Suprapubic skin (tissue), 4 donors: ENCODE data around the gene EMCN. TPM values are rescaled to one million over a fixed set of nuclear protein-coding genes. Genes with fewer than 3 reads are reported as not detected.

Source experiments
- DNase-seq, 2 donors: peaks; one replicate each; pipeline ENCODE4 v3.0.0-alpha.2; 2019; ENCODE audit warnings: low spot score in 2 of 2
- H3K27ac ChIP-seq: fragments of 200-600 bp; sonication (generic); one replicate; pipeline ENCODE4 v1.5.1; 2019
- H3K27me3 ChIP-seq: fragments of 200-600 bp; sonication (generic); one replicate; pipeline ENCODE4 v1.5.1; 2019
- H3K36me3 ChIP-seq: fragments of 200-600 bp; sonication (generic); one replicate; pipeline ENCODE4 v1.5.1; 2019
- H3K4me1 ChIP-seq: fragments of 200-600 bp; sonication (generic); one replicate; pipeline ENCODE4 v1.5.1; 2019
- H3K4me3 ChIP-seq: fragments of 200-600 bp; sonication (generic); one replicate; pipeline ENCODE4 v1.5.1; 2019; ENCODE audit warnings: mild to moderate bottlenecking
- H3K9me3 ChIP-seq: fragments of 200-600 bp; sonication (generic); one replicate; pipeline ENCODE4 v1.5.1; 2019
- CTCF ChIP-seq, 2 donors: fragments of 200-600 bp in 1 of 2; fragments of 450-650 bp in 1 of 2; sonication (generic) in 1 of 2; IDR thresholded peaks; one replicate each; pipeline ENCODE4 v1.5.1; 2016 to 2019; ENCODE audit warnings: antibody characterized with exemption in 2 of 2, mild to moderate bottlenecking in 1 of 2, moderate library complexity in 1 of 2
- EP300 ChIP-seq: sonication (generic); formaldehyde crosslinking; IDR thresholded peaks from one replicate; pipeline ENCODE4 v1.6.1; 2017; ENCODE audit warnings: antibody characterized with exemption
- POLR2A ChIP-seq, 2 donors: fragments of 450-650 bp; IDR thresholded peaks; one replicate each; pipeline ENCODE4 v1.6.1; 2017; ENCODE audit warnings: antibody characterized with exemption in 2 of 2, mild to moderate bottlenecking in 2 of 2, moderate library complexity in 2 of 2
- POLR2AphosphoS5 ChIP-seq, 3 donors: sonication (generic); formaldehyde crosslinking; IDR thresholded peaks; one replicate each; pipeline ENCODE4 v1.6.1; 2017; ENCODE audit warnings: antibody characterized with exemption in 3 of 3
- WGBS: methylation state at CpG from one replicate; pipeline ENCODE4 v1.1.5; 2018; 5-methylcytosine and 5-hydroxymethylcytosine counted together
- total RNA-seq, 4 donors: library from RNA; depleted of rRNA; stranded (reverse); fragments of >200 nt; gene quantifications; one replicate each; pipeline ENCODE4 v1.1.0, GENCODE V29; 2016

EMCN gene
- total RNA-seq, 4 donors from 2014 or later = 5.3 to 22.7 (median 10.2) TPM

GRCh38 chr4:100424376-100424775 is 93.4 kb downstream of the EMCN start:
- no peak overlapping the region for H3K27ac ChIP-seq
- H3K36me3 ChIP-seq = no peaks in the 10 kb centered on the region
- WGBS = 83% methylated on average over 4 of the region's 4 CpGs
- TF ChIP-seq POLR2AphosphoS5 (IDR thresholded peaks at IDR 0.05) (no peak), EP300 (no peak), CTCF (IDR thresholded peaks at IDR 0.05) (no peak), POLR2A (IDR thresholded peaks at IDR 0.05) (no peak)
- no peak overlapping the region for H3K4me3 ChIP-seq
- peaks cover 6% of the 10 kb centered on the region for H3K4me1 ChIP-seq
- no peaks in the 10 kb centered on the region for H3K27me3 ChIP-seq
- no peak for DNase-seq
- H3K9me3 ChIP-seq = no peaks in the 10 kb centered on the region

GRCh38 chr4:100422894-100423293 is 94.9 kb downstream of the EMCN start:
- TF ChIP-seq POLR2A (IDR thresholded peaks at IDR 0.05) (no peak), EP300 (no peak), CTCF (IDR thresholded peaks at IDR 0.05) (no peak), POLR2AphosphoS5 (IDR thresholded peaks at IDR 0.05) (no peak)
- Histone ChIP-seq H3K27me3 (no peaks in the 10 kb centered on the region), H3K4me3 (no peak overlapping the region), H3K9me3 (no peaks in the 10 kb centered on the region), H3K36me3 (no peaks in the 10 kb centered on the region), H3K4me1 (peaks cover 6% of the 10 kb centered on the region), H3K27ac (no peak overlapping the region)
- WGBS = 50% methylated on average over 1 of the region's 1 CpG
- no peak for DNase-seq

- H3K27me3 ChIP-seq = no peaks in the 10 kb centered on the region
- H3K36me3 ChIP-seq = no peaks in the 10 kb centered on the region
- DNase-seq = no peak
- peaks cover 6% of the 10 kb centered on the region for H3K4me1 ChIP-seq
- no peaks in the 10 kb centered on the region for H3K9me3 ChIP-seq
- no peak overlapping the region for H3K27ac ChIP-seq
- H3K4me3 ChIP-seq = peak overlapping the region; percentile 15
- WGBS = 45% methylated on average over 3 of the region's 3 CpGs
- TF ChIP-seq CTCF (IDR thresholded peaks at IDR 0.05) (peak in 1 of 2 donors; percentile 39), EP300 (no peak)
Measured at GRCh38 chr4:100421361-100421978, 96.4 kb downstream of the EMCN start.

GRCh38 chr4:100420571-100420970 is 97.3 kb downstream of the EMCN start:
- H3K27ac ChIP-seq = no peak overlapping the region
- TF ChIP-seq POLR2A (IDR thresholded peaks at IDR 0.05) = no peak
- TF ChIP-seq POLR2AphosphoS5 (IDR thresholded peaks at IDR 0.05) = no peak
- TF ChIP-seq CTCF (IDR thresholded peaks at IDR 0.05) = no peak
- TF ChIP-seq EP300 = no peak
- no peak overlapping the region for H3K4me3 ChIP-seq
- no peaks in the 10 kb centered on the region for H3K36me3 ChIP-seq
- WGBS = 31% methylated on average over 2 of the region's 2 CpGs
- H3K4me1 ChIP-seq = peaks cover 6% of the 10 kb centered on the region
- no peaks in the 10 kb centered on the region for H3K27me3 ChIP-seq
- no peaks in the 10 kb centered on the region for H3K9me3 ChIP-seq
- no peak for DNase-seq

GRCh38 chr4:100417565-100417964 is 100.3 kb downstream of the EMCN start:
- Histone ChIP-seq H3K27me3 (no peaks in the 10 kb centered on the region), H3K4me3 (no peak overlapping the region), H3K9me3 (no peaks in the 10 kb centered on the region), H3K27ac (no peak overlapping the region), H3K36me3 (no peaks in the 10 kb centered on the region), H3K4me1 (peaks cover 3% of the 10 kb centered on the region)
- WGBS = 42% methylated on average over 1 of the region's 1 CpG
- TF ChIP-seq POLR2A (IDR thresholded peaks at IDR 0.05) (no peak), EP300 (no peak), POLR2AphosphoS5 (IDR thresholded peaks at IDR 0.05) (no peak), CTCF (IDR thresholded peaks at IDR 0.05) (no peak)
- no peak for DNase-seq
